GM23248 (cell line): ENCODE data around the gene CEBPB. TPM values are rescaled to one million over a fixed set of nuclear protein-coding genes. Genes with fewer than 3 reads are reported as not detected.
"Not testable (repeated sequence)": the region's sequence is repeated elsewhere in the genome, so short reads cannot be mapped to it uniquely, and the experiment has no call there.

Experiments
- DNase-seq: peaks from one replicate; pipeline ENCODE4 v3.0.0-alpha.2; 2015
- H2AFZ ChIP-seq: fragments of 200-600 bp; sonication (generic); 2 replicates; pipeline ENCODE4 v1.6.1; 2016; ENCODE audit warnings: antibody characterized with exemption
- H3F3A ChIP-seq: fragments of 200-600 bp; sonication (generic); 2 replicates; pipeline ENCODE4 v1.6.1; 2016; ENCODE audit warnings: mild to moderate bottlenecking, antibody characterized with exemption, mixed run types; ENCODE audit not compliant: insufficient read depth
- H3K27ac ChIP-seq: fragments of 200-600 bp; sonication (generic); 2 replicates; pipeline ENCODE4 v1.5.1; 2016; ENCODE audit warnings: mild to moderate bottlenecking
- H3K27me3 ChIP-seq: fragments of 200-600 bp; sonication (generic); replicated peaks from 2 replicates; pipeline ENCODE4 v1.6.1; 2016; ENCODE audit warnings: mild to moderate bottlenecking; ENCODE audit not compliant: insufficient read depth
- H3K36me3 ChIP-seq: fragments of 200-600 bp; sonication (generic); 2 replicates; pipeline ENCODE4 v1.6.1; 2016; ENCODE audit warnings: low read depth, mild to moderate bottlenecking
- H3K4me1 ChIP-seq: fragments of 200-600 bp; sonication (generic); 2 replicates; pipeline ENCODE4 v1.6.1; 2016; ENCODE audit warnings: mild to moderate bottlenecking; ENCODE audit not compliant: insufficient read depth
- H3K4me2 ChIP-seq: fragments of 200-600 bp; sonication (generic); one replicate; pipeline ENCODE4 v1.6.1; 2016; ENCODE audit warnings: mild to moderate bottlenecking; ENCODE audit not compliant: unreplicated experiment
- H3K4me3 ChIP-seq: fragments of 200-600 bp; sonication (generic); 2 replicates; pipeline ENCODE4 v1.5.1; 2016; ENCODE audit warnings: mild to moderate bottlenecking
- H3K79me2 ChIP-seq: fragments of 200-600 bp; sonication (generic); 2 replicates; pipeline ENCODE4 v1.6.1; 2016; ENCODE audit warnings: mild to moderate bottlenecking; ENCODE audit not compliant: insufficient read depth
- H3K9ac ChIP-seq: fragments of 200-600 bp; sonication (generic); 2 replicates; pipeline ENCODE4 v1.6.1; 2016; ENCODE audit warnings: mild to moderate bottlenecking
- H3K9me2 ChIP-seq: fragments of 200-600 bp; sonication (generic); 2 replicates; pipeline ENCODE4 v1.6.1; 2016; ENCODE audit warnings: mixed run types, mild to moderate bottlenecking, moderate library complexity; ENCODE audit not compliant: insufficient read depth
- H3K9me3 ChIP-seq: fragments of 200-600 bp; sonication (generic); one replicate; pipeline ENCODE4 v1.6.1; 2017; ENCODE audit warnings: low read depth
- H4K20me1 ChIP-seq: fragments of 200-600 bp; sonication (generic); 2 replicates; pipeline ENCODE4 v1.6.0; 2016; ENCODE audit not compliant: insufficient read depth
- EZH2 ChIP-seq: fragments of 200-600 bp; sonication (generic); IDR thresholded peaks from 2 replicates; pipeline ENCODE4 v1.6.1; 2018; ENCODE audit warnings: antibody characterized with exemption, mild to moderate bottlenecking; ENCODE audit not compliant: insufficient read depth, poor library complexity, severe bottlenecking
- EZH2phosphoT487 ChIP-seq: fragments of 200-600 bp; sonication (generic); IDR thresholded peaks from 2 replicates; pipeline ENCODE4 v1.6.1; 2018; ENCODE audit warnings: antibody characterized with exemption, moderate library complexity, mild to moderate bottlenecking, low read depth; ENCODE audit not compliant: insufficient read depth
- WGBS, 2 experiments: methylation state at CpG; one replicate each; pipeline ENCODE4 v1.1.6; 2015 to 2017; ENCODE audit warnings: low lambda C conversion rate in 2 of 2, low coverage in 1 of 2; ENCODE audit errors: missing lambda C conversion rate in 2 of 2; 5-methylcytosine and 5-hydroxymethylcytosine counted together
- in situ Hi-C: fragments of 300-500 bp; cut with MboI; formaldehyde crosslinking; loops from 2 replicates; pipeline ENCODE4 v1.15.0; 2020
- polyA plus RNA-seq: library from polyadenylated mRNA; unstranded; fragments of >200 nt; fragmentation: Nextera tagmentation; extraction: Ambion mirVana; gene quantifications from 2 replicates; pipeline ENCODE4 v1.2.1, GENCODE V29; 2016
- total RNA-seq: library from RNA; depleted of rRNA; stranded (reverse); fragments of >200 nt; shearing (Covaris generic); gene quantifications from 2 replicates; pipeline ENCODE4 v1.2.3, GENCODE V29; 2014

The CEBPB gene
- total and polyA plus RNA-seq, 2 experiments from 2014 or later, result 47.1 to 73.8 TPM

DNA sequence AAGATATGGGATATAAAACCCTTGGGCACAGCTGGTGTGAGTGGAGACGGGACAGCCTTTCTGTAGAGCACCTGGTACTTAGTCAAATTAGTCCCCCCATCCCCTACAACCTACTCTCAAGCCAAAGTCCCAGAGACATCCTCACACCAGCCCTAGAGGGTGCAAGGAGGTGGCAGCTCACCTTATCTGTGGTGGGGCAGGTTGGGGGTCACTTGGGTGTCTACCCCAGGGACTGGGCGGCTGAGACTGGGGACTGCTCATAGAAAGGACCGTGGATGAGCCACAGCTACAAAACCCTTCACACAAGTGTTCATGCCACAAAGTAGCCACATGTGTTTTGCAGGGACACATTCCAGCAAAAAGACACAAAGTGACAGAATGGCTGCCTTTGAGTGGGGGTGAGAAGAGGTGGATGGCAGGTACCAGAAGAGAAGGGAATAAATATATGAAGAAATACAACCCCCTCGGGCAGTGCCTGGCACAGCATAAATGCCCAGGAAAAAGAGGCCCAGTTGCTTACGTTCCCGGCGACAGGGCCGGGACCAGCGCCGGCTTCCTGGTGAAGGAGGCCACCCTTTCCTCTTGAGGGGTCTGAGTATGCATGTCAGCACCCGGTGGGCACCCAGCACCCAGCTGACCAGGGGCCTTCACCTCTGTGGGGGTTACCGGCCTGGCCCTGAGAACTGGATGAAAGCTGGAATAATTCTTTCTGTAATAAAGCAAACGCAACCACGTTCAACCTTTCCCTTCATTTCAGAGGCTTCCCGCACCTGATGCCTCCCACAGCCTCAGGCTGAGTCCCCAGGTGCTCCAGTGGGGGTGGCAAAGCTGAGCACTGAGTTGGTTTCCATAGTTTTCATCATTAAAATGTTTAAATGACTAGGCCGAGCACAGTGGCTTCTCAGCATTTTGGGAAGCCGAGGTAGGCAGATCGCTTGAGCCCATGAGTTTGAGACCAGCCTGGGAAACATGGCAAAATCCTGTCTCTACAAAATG lies 14.4 kb upstream of the CEBPB start:
- Histone ChIP-seq H3K27me3 (no peaks in the 10 kb centered on the region), H3K4me1 (0 out of 2 replicates have a peak, but pooled peaks cover 4% of the 10 kb centered on the region), H3K4me3 (no peak overlapping the region), H3F3A (no peaks in the 10 kb centered on the region), H3K27ac (no peak overlapping the region), H2AFZ (no peak overlapping the region), H3K79me2 (no peaks in the 10 kb centered on the region), H3K9ac (no peak overlapping the region), H3K4me2 (no peak overlapping the region), H3K36me3 (no peaks in the 10 kb centered on the region), H3K9me3 (no peaks in the 10 kb centered on the region), H3K9me2 (no peaks in the 10 kb centered on the region), H4K20me1 (no peaks in the 10 kb centered on the region)
- 89 to 90% methylated on average over 18 of the region's 18 CpGs for WGBS, 2 experiments
- in situ Hi-C loops, result loop anchor here (10.0 to 25.0 kb wide), 2 partner anchors 201 to 561 kb away; partner anchors contain the start of gene PARD6B
- no peak for DNase-seq
- TF ChIP-seq EZH2phosphoT487, result no peak
- TF ChIP-seq EZH2, result no peak

DNA sequence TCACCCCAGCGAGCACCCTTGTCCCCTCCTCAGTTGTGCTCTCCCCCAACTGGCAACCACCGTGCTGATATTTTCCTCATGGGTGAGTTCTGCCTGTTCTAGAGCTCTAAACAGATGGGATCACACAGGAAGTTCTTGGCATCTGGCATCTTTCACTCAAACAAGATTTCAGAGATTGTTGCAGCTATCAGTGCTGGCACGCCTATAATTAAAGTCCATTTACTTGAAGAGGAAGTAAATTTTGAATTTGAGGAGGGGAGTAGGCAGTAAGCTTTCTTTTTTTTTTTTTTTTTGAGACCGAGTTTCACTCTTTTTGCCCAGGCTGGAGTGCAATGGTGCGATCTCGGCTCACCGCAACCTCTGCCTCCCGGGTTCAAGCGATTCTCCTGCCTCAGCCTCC lies 12.0 kb upstream of the CEBPB start:
- not testable (repeated sequence) for H3K4me3 ChIP-seq, DNase-seq
- in situ Hi-C loops, result loop anchor here (10.0 to 25.0 kb wide), 2 partner anchors 204 to 559 kb away; partner anchors contain the start of gene PARD6B

GRCh38 chr20:50181344-50181743 lies 9.3 kb upstream of the CEBPB start:
- TF ChIP-seq EZH2phosphoT487 (no peak), EZH2 (no peak)
- Histone ChIP-seq H3K4me3 (no peak overlapping the region), H3F3A (no peaks in the 10 kb centered on the region), H2AFZ (no peak overlapping the region), H3K27me3 (no peaks in the 10 kb centered on the region), H3K4me2 (no peak overlapping the region), H4K20me1 (no peaks in the 10 kb centered on the region), H3K36me3 (no peaks in the 10 kb centered on the region), H3K79me2 (no peaks in the 10 kb centered on the region), H3K9me2 (no peaks in the 10 kb centered on the region), H3K9me3 (no peaks in the 10 kb centered on the region), H3K9ac (no peak overlapping the region), H3K4me1 (no peaks in the 10 kb centered on the region), H3K27ac (no peak overlapping the region)
- in situ Hi-C loops, result loop anchor here (25.0 kb wide), 1 partner anchor 556 kb away; the partner anchor contains the start of gene PARD6B
- 86 to 90% methylated on average over 10 of the region's 10 CpGs for WGBS, 2 experiments
- no peak for DNase-seq

More for the DNA sequence above, 12.0 kb upstream of the CEBPB start:
- not testable (repeated sequence) for H2AFZ ChIP-seq, H4K20me1 ChIP-seq, H3K36me3 ChIP-seq, H3K9ac ChIP-seq, H3K9me2 ChIP-seq, H3K4me2 ChIP-seq, H3K79me2 ChIP-seq, H3K27ac ChIP-seq, H3K9me3 ChIP-seq, H3K4me1 ChIP-seq, H3K27me3 ChIP-seq, H3F3A ChIP-seq
- 84 to 88% methylated on average over 9 of the region's 9 CpGs for WGBS, 2 experiments

DNA sequence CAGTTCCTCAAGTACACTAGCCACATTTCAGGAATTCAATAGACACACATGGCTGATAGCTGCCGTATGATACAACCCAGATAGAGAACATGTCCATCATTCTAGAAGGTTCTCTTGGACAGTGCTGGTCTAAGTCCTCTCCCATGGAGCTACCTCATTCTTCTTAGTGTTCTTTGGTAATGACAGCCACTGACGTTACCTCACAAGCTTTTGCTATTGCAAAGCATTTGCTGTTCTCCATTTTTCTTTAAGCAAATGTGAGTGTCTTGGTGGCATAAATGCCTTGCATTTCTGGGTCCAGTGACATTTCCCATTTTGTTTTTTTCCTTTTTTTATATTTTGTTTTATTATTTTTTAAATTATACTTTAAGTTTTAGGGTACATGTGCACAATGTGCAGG lies 8.3 kb upstream of the CEBPB start:
- no peak for DNase-seq
- Histone ChIP-seq H3K36me3 (no peaks in the 10 kb centered on the region), H3K4me3 (no peak overlapping the region), H3K79me2 (no peaks in the 10 kb centered on the region), H3K9me2 (no peaks in the 10 kb centered on the region), H3K27ac (no peak overlapping the region), H2AFZ (no peak overlapping the region), H3F3A (no peaks in the 10 kb centered on the region), H3K4me1 (no peaks in the 10 kb centered on the region), H3K27me3 (no peaks in the 10 kb centered on the region), H3K9me3 (no peaks in the 10 kb centered on the region), H3K4me2 (no peak overlapping the region), H3K9ac (no peak overlapping the region), H4K20me1 (no peaks in the 10 kb centered on the region)
- 95 to 98% methylated on average over 2 of the region's 2 CpGs for WGBS, 2 experiments
- TF ChIP-seq EZH2phosphoT487, result no peak
- no peak for TF ChIP-seq EZH2
- in situ Hi-C loops, result loop anchor here (25.0 kb wide), 1 partner anchor 555 kb away; the partner anchor contains the start of gene PARD6B
